Measurements from ENCODE around the gene FHOD3.

Gene FHOD3

DNA sequence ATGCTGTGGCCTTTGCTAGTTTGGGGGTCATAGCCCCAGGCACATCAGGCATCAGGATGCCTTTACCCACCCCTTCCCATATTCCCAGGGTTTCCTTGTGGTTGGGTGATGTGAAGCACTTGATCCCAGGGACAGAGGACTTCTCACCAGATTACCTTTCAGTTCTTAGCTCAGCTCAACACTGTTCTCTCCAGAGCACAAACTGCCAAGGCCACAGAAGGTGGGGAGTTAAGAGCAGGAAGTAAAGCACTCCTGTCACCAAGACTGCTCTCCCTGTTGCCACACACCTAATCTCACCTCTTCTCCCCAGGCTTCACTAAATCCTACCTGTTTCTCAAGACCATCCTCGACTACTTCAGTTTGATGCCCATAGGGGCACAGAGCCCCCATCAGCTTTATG, 25.9 kb downstream of the FHOD3 start:
- DNase-seq, result no peak

DNA sequence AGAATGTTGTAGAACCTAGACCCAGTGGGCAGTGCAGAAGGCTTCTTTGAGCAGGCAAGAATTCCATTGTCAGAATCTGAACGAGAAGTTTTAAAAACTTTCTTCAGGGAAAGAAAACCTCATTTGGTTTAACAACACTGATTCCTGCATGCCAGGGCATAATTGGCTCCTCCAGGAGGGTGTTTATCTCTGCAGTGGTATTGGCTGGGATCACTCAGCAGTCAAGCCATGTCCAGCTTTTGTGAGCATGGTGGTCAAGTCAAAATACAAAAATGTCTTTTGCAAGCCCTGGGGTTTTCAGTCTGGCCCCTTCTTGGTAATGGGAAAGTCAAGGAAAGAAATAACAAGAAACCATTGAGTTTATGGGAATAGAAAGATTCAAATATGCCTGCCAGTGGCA, 28.3 kb downstream of the FHOD3 start:
- DNase-seq, result no peak

DNA sequence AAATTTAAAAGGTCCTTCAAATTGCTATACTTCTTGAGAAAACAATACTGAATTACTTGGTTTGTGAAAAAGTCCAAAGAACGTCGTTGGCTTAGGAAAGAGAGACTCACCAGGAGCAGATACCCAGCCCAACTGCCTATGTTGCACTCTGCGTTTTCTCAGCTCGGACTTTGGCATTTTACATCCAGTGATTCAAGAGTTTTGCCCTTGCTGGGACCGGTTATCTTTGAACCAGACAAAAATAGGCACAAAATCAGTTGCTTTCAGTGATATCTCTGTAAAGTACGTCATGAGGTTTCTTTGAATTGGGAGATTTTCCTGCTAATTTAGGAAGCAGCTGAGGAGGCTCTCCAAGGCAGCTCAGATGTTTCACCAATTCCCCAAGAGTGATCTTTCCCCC, 29.3 kb downstream of the FHOD3 start:
- no peak for DNase-seq

DNA sequence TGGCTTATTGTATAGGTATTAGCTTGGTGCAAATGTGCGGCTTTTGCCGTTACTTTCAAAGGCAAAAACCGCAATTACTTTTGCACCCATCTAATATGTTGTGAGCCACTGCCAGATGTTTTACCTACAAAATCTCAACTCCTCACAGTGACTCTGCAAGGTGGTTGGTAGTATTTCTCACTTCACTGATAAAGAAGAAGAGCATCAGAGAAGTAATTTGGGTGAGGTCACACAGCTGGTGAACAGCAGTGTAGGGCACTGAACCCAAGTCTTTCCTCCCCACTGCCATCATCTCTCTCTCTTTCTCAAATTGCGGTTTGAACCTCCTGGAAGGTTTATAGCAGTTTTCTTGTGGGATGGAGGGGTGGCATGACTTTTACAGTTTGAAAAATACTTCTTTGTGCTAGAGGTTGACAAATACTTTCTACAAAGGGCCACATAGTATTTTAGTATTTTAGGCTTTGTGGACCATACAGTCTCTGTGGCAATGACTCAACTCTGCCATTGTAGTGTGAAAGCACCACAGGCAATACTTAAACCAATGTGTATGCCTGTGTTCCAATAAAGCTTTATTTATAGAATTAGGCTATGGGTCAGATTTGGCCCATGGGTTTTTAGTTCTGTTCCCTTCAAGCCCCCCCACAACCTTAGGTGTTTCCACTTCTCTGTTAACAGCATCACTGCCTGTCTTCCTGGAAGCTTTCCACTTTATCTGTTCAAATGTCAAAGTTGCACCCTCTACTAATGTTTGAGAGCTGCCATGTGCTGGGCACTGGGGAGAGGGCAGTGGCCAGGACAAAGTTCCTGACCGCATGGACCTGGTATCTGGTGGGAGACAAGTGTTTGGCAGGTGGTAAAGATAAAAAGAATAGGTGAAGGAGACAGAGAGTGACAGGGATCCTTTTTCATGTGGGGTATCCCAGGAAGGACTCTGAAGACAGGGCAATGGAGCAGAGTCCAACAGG, 30.1 kb downstream of the FHOD3 start:
- no peak for DNase-seq

DNA sequence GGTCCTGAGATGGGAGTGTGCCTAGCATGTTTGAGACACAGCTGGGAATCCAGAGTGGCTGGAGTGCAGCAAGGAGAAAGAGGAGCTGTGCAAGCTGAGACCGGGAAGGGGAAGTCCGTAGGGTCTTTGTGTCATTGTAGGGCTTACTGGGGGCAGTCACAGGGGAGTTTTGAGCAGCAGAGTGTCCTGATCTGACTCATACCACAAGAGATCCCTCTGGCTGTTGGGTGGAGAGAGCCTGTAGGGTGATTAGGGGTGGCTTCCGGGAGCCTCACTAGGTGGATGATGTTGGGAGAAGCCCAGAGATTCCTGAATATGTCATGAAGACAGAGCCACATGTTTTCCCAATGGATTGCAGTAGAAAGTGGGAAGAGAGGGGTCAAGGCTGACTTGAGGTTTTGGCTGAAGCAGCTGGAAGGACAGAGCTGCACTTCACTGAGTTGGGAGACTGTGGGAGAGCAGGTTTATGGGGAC, 30.9 kb downstream of the FHOD3 start:
- DNase-seq, result no peak

DNA sequence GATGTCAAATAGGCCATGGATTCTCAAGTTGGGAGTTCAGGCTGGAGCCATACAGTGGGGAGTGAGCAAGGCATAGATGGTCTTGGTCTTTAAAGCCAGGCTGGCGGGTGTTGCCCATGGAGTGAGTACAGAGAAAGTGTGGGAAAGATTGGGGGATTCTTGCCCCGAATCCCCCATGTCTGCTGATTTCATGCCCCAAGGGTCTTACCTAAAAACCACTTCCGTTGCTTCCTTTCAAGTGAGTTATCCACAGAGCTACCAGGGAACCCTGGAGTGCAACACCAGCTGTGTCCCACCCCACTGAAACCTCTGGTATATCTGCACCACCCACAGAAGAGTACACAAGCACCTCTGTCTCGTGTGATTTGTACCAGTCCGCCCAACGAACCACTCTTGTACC, 31.4 kb downstream of the FHOD3 start:
- no peak for DNase-seq

DNA sequence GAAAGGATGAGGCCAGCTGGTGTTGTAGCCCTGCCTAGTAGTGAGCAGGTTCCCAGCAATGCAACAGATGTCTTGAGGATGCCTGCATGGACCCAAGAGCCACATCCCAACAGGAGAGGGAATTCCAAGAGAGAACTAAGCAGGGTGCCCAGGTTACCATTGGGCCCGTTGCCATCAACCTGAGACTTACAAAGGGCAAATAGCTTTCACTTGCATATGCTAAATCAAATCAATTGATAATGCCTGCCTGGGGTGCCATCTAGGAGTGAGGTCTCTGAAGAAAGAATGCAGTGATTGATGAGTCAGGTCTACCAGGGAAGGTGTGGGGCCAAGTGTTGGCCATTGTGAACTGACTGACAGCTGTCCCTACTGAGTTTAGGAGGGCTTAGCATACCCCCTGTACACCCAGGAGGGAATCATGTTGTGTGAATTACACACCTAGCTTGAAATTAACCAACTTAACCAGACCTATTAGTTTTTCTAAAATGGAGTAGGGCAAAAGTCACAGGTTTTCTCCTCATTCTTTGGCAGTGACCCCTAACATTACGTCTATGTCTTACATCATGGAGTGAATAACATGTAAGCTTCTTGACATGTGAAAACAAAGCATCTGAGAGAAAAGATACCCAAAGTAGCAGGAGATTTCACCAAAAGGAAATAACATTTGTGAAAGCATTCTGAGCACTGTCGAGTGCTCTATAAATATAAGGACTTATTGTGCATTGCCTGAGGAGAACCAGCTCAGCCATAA, 32.3 kb downstream of the FHOD3 start:
- DNase-seq, result no peak

DNA sequence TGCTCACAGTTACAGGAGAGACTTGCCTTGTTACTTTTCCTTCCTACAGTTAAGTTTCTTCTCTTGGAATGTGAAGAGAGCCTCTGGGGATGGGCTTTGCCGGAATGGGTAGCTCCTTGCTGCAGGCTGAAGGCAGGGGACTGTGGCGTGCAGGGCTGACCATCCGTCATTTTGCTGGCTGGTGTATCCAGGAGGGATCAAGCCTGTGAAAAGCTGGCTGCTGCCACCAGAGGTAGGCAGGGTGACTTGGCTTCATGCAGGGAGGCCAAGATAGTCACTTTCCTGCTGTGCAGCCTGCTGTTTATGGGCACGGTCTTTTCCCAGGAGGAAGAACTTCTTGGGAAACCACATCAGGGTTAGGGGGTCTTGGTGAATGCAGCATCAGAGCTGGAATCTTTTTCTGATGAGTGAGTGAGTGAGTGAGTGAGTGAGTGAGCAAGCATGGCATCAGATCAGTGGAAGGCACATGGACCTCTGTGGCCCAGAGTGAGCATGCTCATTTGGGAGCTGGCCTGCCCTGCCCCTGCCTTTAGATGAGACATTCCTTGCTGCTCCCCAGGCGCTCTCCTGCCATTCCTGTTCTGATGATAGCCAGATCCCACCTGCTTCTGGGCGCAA, 33.0 kb downstream of the FHOD3 start:
- DNase-seq, result no peak

DNA sequence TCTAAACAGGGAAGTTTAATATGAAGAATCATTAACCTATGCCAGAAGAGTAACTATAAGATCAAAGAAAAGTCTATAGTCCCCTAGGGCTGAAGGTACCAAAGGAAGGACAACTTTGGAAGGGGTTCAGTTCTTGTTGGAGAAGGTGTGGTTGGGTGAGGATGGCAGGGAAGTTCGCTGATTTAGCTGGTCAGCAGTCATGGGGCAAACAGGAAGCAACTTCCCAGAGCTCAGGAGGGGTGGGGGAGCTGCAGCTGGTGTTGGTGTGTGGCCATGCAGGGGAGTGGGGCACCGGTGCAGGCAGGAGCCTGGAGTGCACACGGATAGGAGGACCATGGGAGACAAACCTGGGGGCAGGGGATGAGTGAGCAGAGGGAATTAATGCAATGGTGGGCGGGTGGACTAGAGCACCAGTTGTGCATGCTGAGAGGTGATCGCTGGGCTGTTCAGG, 34.0 kb downstream of the FHOD3 start:
- DNase-seq, result no peak

DNA sequence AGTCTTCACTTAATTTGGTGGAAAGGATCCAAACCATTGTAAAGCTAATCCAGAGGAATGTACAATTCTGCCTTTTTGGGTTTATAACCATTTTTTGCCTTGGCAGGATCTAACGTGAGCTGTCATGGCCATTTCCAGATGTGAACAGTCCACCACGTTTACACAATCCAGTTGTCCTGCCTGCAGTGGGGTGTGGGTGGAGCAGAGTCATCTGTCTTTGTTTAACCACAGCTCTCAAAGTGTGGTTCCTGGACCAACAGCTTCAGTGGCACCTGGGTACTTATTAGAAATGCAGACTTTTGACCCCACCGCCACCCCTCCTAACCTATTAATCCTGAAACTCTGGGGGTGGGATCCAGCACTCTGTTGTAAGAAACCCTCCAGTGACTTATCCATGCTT, 35.9 kb downstream of the FHOD3 start:
- no peak for DNase-seq

DNA sequence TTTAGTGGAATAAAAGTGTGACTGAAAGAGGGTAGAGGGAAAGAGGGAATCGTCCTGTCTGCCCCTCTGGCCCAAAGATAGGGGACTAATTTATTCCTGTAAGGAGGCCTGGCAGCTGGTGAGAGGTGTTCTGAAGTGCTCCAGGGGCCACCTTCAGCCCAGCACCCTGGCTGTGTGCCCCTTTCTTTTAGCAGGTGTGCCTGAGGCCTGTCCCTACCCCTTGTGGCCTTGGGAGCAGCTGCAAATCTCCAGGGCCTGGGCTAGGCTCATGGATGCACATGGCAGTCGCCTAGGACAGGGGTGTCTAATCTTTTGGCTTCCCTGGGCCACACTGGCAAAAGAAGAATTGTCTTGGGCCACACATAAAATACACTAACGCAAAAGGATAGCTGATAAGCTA, 37.3 kb downstream of the FHOD3 start:
- DNase-seq, result no peak

DNA sequence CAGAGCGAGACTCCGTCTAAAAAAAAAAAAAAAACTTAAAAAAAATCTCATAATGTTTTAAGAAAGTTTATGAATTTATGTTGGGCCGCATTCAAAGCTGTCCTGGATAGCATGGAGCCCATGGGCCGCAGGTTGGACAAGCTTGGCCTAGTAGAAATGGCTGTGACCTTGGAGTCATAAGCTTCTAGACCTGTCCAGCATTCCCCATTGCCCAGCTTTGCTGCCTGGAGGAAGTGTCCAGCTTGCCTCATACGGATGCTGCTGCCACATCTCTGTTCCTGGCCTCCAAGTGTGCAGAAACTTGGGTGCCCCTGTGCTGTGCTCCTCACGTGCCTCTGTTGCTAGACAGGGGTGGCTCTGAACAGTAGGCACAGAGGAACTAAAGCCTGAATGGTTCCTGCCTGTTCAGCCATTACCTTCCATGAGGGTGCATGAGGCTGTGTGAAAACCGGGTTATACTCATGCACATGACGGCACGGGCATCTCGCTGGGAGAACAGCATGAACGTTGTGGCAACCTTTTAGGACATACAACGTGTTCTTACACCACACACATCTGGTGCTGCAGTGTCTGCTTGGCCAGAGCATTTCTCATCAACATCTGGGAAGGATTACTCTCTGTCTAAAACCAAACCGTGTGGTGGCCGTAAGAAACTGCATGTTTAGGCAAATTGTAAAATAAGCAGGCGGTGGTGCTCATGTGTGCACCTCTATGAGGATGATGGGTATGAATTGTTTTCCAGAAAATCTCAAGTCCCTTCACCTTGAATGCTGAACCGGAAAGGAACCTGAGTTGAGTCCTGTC, 38.2 kb downstream of the FHOD3 start:
- no peak for DNase-seq

DNA sequence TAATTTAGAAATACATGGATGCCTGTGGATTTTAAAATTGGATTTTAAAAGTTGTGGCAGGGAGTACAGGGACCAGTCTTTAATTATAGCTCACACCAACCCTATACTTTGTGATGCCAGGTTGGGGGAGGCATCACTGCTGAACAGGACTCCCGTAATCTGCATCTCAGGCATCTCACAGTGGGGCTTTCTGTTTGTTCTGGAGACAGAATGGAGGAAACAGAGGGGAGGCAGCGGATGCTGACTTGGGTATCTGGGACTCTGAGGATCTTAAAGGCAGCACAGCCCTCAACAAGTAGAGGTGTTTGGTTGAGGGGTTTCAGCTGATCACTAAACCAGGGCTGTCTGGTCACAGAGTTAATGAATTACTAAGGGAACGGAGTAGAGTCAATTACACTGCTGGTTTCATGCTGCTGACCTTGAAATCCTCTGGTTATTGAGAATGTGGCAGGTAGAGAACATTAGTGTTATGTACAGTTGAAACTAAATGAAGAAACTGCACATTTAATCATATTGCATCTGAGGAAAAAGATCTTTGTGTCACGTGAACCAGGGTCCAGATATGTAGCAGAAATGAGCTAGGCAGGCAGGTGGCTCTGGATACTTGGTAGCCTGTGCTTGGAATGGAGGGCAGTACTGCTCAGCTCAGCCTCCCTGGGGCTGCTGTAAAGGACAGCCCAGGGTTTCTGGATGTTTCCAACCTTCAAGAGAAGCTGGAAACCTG, 40.3 kb downstream of the FHOD3 start:
- no peak for DNase-seq

DNA sequence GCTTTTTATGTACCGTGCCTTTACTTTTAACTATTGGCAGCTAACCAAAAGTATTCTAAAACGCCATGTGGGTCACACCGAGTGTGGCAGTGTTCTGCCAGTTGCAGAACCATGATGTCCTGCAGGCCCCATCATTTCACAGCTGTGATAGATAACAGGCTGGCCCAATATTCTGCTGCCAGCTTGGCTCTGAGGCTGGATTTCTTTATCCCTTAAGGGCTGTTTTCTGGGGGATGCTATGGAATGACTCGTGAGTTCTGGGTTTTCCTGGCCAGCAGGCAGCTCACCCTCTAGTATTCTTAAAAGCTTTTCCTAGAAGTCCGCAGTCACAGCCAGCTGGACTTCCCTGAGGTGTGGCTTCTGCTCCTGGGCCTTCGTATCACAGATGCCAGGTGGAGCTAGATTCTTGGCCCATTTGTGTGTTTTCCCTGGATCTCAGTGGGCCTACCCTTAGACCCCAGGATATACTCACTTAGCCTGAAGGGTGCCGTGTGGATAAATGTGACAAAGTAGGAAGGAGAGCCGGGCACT, 41.0 kb downstream of the FHOD3 start:
- no peak for DNase-seq

DNA sequence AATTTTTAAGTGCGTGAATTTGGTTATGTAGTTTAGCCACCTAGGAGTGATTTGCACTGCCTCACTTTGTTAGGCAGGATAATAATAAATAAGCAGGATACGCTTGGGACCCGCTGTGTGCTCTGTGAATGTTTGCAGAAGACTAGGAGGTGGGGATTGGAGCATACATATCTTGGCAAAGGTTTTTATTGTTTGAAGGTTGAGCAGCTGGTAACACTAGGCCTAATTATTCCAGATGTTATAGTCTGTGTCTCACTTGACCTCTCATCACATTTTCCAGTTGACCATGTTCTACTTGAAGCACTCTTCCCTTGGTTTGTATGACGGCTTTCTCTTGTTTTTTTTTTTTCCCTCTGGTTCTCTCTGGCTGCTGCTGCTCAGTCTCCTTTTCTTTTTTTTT, 42.7 kb downstream of the FHOD3 start:
- no peak for DNase-seq

DNA sequence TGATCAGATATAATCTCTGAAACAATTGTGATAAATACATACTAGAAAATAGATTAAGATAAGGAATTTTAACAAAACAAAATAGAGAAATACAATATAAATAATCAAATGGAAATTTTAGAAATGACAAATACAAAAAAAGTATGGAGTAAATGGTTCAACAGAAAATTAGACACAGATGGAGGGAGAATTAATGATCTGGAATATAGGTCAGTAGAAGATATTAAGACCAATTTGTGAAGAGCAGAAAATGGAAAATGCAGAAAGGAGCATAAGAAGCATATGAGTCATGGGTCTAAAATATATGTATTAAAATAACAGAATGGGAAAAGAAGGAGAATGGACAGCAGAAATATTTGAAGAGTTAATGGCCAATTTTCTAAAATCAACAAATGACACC, 44.4 kb downstream of the FHOD3 start:
- no peak for DNase-seq

DNA sequence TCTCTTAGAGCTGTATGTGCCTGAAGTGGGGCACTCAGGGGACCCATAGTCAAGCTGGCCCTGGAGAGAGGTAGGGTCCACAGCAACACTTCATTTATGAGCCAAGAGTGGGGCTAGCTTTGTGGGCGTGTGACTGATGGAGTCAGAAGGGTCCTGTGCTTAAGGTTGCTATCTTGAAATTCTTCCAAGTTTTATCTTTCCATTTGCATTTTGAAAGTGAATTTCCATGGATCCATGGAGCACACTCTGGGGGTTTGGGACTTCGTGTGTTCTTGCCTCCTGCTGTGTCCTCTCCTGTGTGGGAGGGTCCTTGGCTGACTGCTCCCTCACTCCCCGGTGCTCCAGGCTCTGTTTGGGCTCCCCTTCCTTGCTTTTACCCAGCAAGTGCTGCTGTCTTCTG, 50.8 kb downstream of the FHOD3 start:
- DNase-seq, result no peak

DNA sequence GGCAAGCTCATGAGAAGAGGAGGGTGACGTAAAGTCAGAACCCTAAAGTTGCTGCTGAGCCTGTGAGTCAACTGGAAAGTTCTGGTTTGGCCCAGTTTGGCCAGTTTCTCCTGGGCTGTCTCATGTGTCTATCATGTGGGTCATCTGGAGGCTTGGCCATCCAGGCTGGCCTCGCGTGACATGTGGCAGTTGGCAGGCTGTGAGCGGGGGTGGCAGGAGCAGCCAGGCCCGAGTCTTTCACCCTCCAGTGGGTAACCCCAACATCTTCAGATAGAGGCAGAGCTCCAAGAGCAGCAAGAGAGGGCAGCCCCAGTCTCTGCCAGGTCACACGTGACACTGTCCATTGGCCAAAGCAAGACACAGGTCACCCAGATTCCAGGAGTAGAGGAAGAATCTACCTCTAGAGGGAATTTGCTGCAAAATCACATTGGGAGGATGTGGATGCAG, 51.5 kb downstream of the FHOD3 start:
- no peak for DNase-seq

DNA sequence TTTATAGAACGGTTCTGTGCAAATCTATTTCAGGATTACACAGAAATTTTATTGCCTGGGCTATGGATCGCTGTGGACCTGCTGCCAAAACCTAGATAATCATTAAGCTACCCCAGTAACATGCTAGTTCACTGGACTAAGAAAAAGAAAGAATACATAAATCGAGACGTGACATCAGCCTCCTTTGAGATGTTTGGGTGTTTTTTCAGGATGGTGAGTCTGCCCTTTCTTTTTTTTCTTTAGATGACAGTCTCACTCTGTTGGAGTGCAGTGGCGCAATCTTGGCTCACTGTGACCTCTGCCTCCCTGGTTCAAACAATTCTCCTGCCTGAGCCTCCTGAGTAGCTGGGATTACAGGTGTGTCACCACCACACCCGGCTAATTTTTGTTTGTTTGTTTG, 52.0 kb downstream of the FHOD3 start:
- no peak for DNase-seq

DNA sequence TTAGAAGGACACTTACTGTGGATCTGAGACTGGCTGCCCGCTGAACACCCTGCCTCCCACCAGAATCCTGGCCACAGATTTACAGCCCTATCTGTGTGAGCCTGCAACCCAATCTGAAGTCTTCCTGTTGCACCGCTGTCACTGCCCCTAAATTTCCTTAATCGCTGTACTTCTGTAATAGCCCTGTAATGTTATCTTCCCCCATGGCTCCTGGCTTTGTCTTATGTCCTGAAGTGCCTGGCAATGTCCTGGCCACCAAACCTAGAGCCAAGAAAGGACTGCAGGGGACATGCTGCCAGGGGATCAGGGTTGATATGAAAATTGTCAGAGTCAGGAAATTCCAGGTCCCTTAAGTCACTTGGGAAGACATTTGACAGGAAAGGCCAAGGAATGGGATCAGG, 52.7 kb downstream of the FHOD3 start:
- DNase-seq, result no peak

DNA sequence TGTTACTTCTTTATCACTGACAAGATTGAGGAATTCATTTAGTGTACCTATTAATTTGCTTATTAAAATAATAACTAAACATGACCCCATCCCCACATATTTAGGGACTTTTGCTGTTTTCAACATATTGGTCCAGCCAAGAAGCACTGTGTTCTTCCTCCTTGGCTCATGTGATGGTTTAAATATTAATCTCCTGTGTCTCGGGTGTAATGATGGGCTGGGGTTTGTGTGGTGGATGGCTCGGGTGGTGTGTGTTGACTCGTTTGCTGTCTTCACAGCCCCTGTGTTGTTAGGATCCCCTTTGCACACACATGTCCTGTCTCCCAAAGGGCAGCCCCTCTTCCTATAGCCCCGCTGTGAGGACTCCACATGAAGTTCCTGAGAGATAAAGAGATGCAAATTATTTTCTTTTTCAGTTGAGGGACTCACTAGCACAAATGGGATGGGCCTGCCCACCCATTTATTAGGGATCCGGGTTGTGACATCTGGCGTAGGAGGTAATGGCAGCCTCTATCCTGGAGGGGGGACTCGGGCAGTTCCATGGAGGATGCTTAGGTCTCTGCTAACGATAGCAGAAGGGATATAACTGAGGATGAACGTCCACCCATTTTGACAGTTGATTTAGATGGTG, 53.4 kb downstream of the FHOD3 start:
- DNase-seq, result no peak
